Measurements from ENCODE around the gene ST6GALNAC6. TPM values are rescaled to one million over a fixed set of nuclear protein-coding genes. Genes with fewer than 3 reads are reported as not detected.
"Not testable (repeated sequence)": the region's sequence is repeated elsewhere in the genome, so short reads cannot be mapped to it uniquely, and the experiment has no call there.

The ST6GALNAC6 gene
- total and polyA plus RNA-seq, 7 experiments from 2014 or later: 28.3 to 125 (median 86.9) TPM

GRCh38 chr9:127873223-127873691 lies 26.1 kb downstream of the ST6GALNAC6 start:
- intact Hi-C loops (cut with micrococcal nuclease): no loop called here
- ChIA-PET CTCF (interaction anchor here (1.2 kb wide), 1 partner anchor 139 kb away, joined by 7 read pairs; the partner anchor contains the start of gene TOR2A), POLR2A (interaction anchor here (0.5 to 1.3 kb wide), 3 partner anchors 9 to 64 kb away, joined by 3 read pairs; partner anchors contain the start of gene DPM2)
- Mint-ChIP-seq H3K4me1 (peaks cover 0 to 6% (median 0%) of the 10 kb centered on the region in 7 donors), H3K36me3 (peaks cover 0 to 2% (median under 1%) of the 10 kb centered on the region in 5 donors), H3K9me3 (no peaks in the 10 kb centered on the region), H3K4me3 (no peak overlapping the region), H3K27ac (no peak overlapping the region), H3K27me3 (peaks cover 0 to 6% (median 0%) of the 10 kb centered on the region in 5 donors)
- ATAC-seq: no peak
- no peaks in the 10 kb centered on the region for H3K9me3 ChIP-seq (ENCODE audit: control insufficient read depth in 2 of 3, low read length in 3 of 3)
- no peaks in the 10 kb centered on the region for H3K4me1 ChIP-seq (ENCODE audit: control insufficient read depth in 2 of 2, insufficient read depth in 2 of 2, low read length in 2 of 2)
- no peak for DNase-seq
- no peak overlapping the region for H3K27ac ChIP-seq (ENCODE audit: low read depth, low read length)
- H3K4me3 ChIP-seq (ENCODE audit: low read length): no peak overlapping the region
- H3K27me3 ChIP-seq (ENCODE audit: control insufficient read depth in 2 of 2, insufficient read depth in 2 of 2, low read length in 2 of 2): peaks cover 0 to 4% of the 10 kb centered on the region in 2 donors
- H3K36me3 ChIP-seq (ENCODE audit: control insufficient read depth in 2 of 3, insufficient read depth in 3 of 3, low read length in 3 of 3): no peaks in the 10 kb centered on the region

DNA sequence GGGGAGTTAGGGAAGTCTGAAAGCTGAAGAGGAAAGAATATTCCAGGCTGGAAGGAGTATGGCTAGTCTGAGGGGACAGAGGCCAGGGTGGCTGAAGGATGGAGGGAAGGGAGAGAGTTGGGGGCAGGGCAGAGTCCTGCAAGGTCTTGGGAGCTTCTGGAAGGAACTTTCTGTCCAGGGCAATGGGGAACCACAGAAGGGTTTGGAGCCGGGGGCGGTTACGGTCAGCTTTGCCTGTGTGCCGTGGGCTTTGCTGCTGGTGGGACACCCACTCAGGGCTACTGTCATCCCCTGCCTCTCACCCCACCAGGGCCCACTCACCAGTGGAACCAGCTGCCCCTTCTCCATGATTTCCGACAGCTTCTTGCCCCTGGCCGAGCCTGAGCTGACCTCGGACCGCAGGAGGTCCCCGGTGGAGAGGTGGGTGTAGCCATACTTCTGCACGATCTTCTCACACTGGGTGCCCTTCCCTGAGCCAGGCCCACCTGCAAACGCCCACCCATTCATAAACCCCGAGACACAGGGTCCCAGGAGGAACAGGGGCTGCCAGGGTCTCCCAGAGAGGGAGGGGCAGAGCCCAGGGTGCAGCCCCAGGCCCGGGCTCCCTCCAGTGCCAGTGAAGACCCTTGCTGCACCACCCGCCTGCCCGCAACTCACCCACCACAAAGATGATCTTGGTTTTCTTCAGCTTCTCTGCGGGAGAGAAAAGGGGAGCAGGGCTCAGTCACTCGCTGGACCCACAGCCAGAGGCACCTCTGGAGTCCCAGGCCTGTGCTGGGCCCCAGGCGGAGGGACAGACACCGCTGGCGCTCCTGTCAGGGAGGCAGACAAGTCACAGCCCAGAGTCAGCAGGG lies 26.8 kb downstream of the ST6GALNAC6 start:
- intact Hi-C loops (cut with micrococcal nuclease): no loop called here
- Histone ChIP-seq H3K4me1 (ENCODE audit: control insufficient read depth in 2 of 2, insufficient read depth in 2 of 2, low read length in 2 of 2) (no peaks in the 10 kb centered on the region), H3K27ac (ENCODE audit: low read depth, low read length) (no peak overlapping the region), H3K36me3 (ENCODE audit: control insufficient read depth in 2 of 3, insufficient read depth in 3 of 3, low read length in 3 of 3) (peaks cover 0 to 6% (median 0%) of the 10 kb centered on the region in 3 experiments), H3K4me3 (ENCODE audit: low read length) (no peak overlapping the region), H3K9me3 (ENCODE audit: control insufficient read depth in 2 of 3, low read length in 3 of 3) (no peaks in the 10 kb centered on the region), H3K27me3 (ENCODE audit: control insufficient read depth in 2 of 2, insufficient read depth in 2 of 2, low read length in 2 of 2) (peaks cover 0 to under 1% of the 10 kb centered on the region in 2 donors)
- no peak for DNase-seq
- ChIA-PET POLR2A (interaction anchor here (0.8 to 1.3 kb wide), 2 partner anchors 10 to 38 kb away, joined by 3 read pairs; no protein-coding TSS in a partner anchor), CTCF (interaction anchor here (1.2 kb wide), 1 partner anchor 138 kb away, joined by 7 read pairs; the partner anchor contains the start of gene TOR2A)
- Mint-ChIP-seq H3K9me3 (no peaks in the 10 kb centered on the region), H3K4me3 (no peak overlapping the region), H3K36me3 (no peaks in the 10 kb centered on the region), H3K27me3 (peaks cover 0 to 3% (median 0%) of the 10 kb centered on the region in 5 donors), H3K4me1 (peaks cover 0 to 3% (median 0%) of the 10 kb centered on the region in 7 donors), H3K27ac (no peak overlapping the region)
- no peak for ATAC-seq

DNA sequence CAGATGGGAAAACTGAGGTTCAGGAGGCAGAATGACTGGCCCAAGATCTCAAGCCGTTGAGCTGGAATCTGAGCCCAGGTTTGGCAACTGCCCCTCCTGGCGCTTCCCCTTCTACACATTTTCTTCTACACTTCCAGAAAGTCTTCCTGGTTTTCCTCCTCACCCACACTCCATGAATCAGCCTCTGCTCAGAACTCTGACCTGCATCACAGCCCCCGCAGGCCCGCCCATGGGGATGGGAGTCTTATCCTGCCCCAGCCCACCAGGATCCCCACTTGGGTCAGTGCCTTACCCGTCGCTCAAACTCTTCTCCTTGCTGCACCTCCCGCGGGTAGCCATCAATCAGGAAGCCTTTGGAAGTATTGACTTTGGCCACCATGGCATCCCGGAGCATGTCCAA lies 27.9 kb downstream of the ST6GALNAC6 start:
- POLR2A ChIA-PET: no interaction called here
- Mint-ChIP-seq H3K4me1 (no peaks in the 10 kb centered on the region), H3K27me3 (no peaks in the 10 kb centered on the region), H3K27ac (peak overlapping the region in 2 of 9 donors; percentile 46 to 57), H3K9me3 (no peaks in the 10 kb centered on the region), H3K4me3 (no peak overlapping the region), H3K36me3 (no peaks in the 10 kb centered on the region)
- Histone ChIP-seq H3K9me3 (ENCODE audit: control insufficient read depth in 2 of 3, low read length in 3 of 3) (no peaks in the 10 kb centered on the region), H3K4me3 (ENCODE audit: low read length) (no peak overlapping the region), H3K27me3 (ENCODE audit: control insufficient read depth in 2 of 2, insufficient read depth in 2 of 2, low read length in 2 of 2) (no peaks in the 10 kb centered on the region), H3K27ac (ENCODE audit: low read depth, low read length) (no peak overlapping the region), H3K36me3 (ENCODE audit: control insufficient read depth in 2 of 3, insufficient read depth in 3 of 3, low read length in 3 of 3) (peaks cover 0 to 7% (median 0%) of the 10 kb centered on the region in 3 experiments), H3K4me1 (ENCODE audit: control insufficient read depth in 2 of 2, insufficient read depth in 2 of 2, low read length in 2 of 2) (no peaks in the 10 kb centered on the region)
- ATAC-seq (no peak), DNase-seq (no peak)
- intact Hi-C loops (cut with micrococcal nuclease): loop anchor here in 1 of 2 donors (2.0 kb wide), 1 partner anchor 85 kb away; the partner anchor contains the start of gene CDK9
- CTCF ChIA-PET: interaction anchor here (3.3 kb wide), 1 partner anchor 137 kb away, joined by 32 read pairs; the partner anchor contains the start of gene TOR2A

GRCh38 chr9:127870887-127871286 lies 28.5 kb downstream of the ST6GALNAC6 start:
- Mint-ChIP-seq H3K4me3 (no peak overlapping the region), H3K27ac (peak overlapping the region in 1 of 9 donors; percentile 46), H3K27me3 (no peaks in the 10 kb centered on the region), H3K4me1 (peaks cover 1 to 6% (median 3%) of the 10 kb centered on the region in 7 donors), H3K36me3 (peaks cover 0 to under 1% (median 0%) of the 10 kb centered on the region in 5 donors), H3K9me3 (no peaks in the 10 kb centered on the region)
- DNase-seq: no peak
- no peak overlapping the region for H3K4me3 ChIP-seq (ENCODE audit: low read length)
- peaks cover under 1 to 2% of the 10 kb centered on the region in 2 donors for H3K4me1 ChIP-seq (ENCODE audit: control insufficient read depth in 2 of 2, insufficient read depth in 2 of 2, low read length in 2 of 2)
- H3K36me3 ChIP-seq (ENCODE audit: control insufficient read depth in 2 of 3, insufficient read depth in 3 of 3, low read length in 3 of 3): peaks cover 0 to 7% (median 0%) of the 10 kb centered on the region in 3 experiments
- ChIA-PET POLR2A (interaction anchor here (1.7 to 2.3 kb wide), 3 partner anchors 16 to 85 kb away, joined by 4 to 9 read pairs (median 7); partner anchors contain the start of genes CDK9 and ENG), CTCF (interaction anchor here (0.8 to 3.3 kb wide), 6 partner anchors 50 to 354 kb away, joined by 3 to 32 read pairs (median 16); partner anchors contain the start of gene TOR2A)
- no peaks in the 10 kb centered on the region for H3K27me3 ChIP-seq (ENCODE audit: control insufficient read depth in 2 of 2, insufficient read depth in 2 of 2, low read length in 2 of 2)
- no peaks in the 10 kb centered on the region for H3K9me3 ChIP-seq (ENCODE audit: control insufficient read depth in 2 of 3, low read length in 3 of 3)
- no peak for ATAC-seq
- intact Hi-C loops (cut with micrococcal nuclease): loop anchor here (1.0 to 2.0 kb wide), 6 partner anchors 46 to 281 kb away; partner anchors contain the start of genes CDK9 (in 2 of the 2), TOR2A (in 2 of the 2) and ST6GALNAC4 (in 1 of the 2)
- no peak overlapping the region for H3K27ac ChIP-seq (ENCODE audit: low read depth, low read length)

GRCh38 chr9:127870153-127870491 lies 29.3 kb downstream of the ST6GALNAC6 start:
- not testable (repeated sequence) for H3K27me3 ChIP-seq (ENCODE audit: control insufficient read depth in 2 of 2, insufficient read depth in 2 of 2, low read length in 2 of 2); H3K36me3 ChIP-seq (ENCODE audit: control insufficient read depth in 2 of 3, insufficient read depth in 3 of 3, low read length in 3 of 3); H3K4me3 ChIP-seq (ENCODE audit: low read length); H3K27ac Mint-ChIP-seq; H3K27me3 Mint-ChIP-seq; H3K4me1 ChIP-seq (ENCODE audit: control insufficient read depth in 2 of 2, insufficient read depth in 2 of 2, low read length in 2 of 2); H3K36me3 Mint-ChIP-seq; H3K4me3 Mint-ChIP-seq; H3K9me3 ChIP-seq (ENCODE audit: control insufficient read depth in 2 of 3, low read length in 3 of 3); ATAC-seq; DNase-seq; H3K9me3 Mint-ChIP-seq; H3K27ac ChIP-seq (ENCODE audit: low read depth, low read length)
- POLR2A ChIA-PET: interaction anchor here (0.7 to 2.3 kb wide), 9 partner anchors 15 to 136 kb away, joined by 3 to 9 read pairs (median 4); partner anchors contain the start of genes CDK9, ENG and TOR2A
- intact Hi-C loops (cut with micrococcal nuclease): loop anchor here (1.0 to 2.0 kb wide), 6 partner anchors 47 to 280 kb away; partner anchors contain the start of genes CDK9 (in 2 of the 2), TOR2A (in 2 of the 2) and ST6GALNAC4 (in 1 of the 2)
- CTCF ChIA-PET: interaction anchor here (0.6 to 3.3 kb wide), 32 partner anchors 9 to 1776 kb away, joined by 3 to 32 read pairs (median 4); partner anchors contain the start of genes CDK9 and TOR2A
- peaks cover 9 to 14% (median 10%) of the 10 kb centered on the region in 7 donors for H3K4me1 Mint-ChIP-seq

Data from naive thymus-derived CD4-positive, alpha-beta T cell (primary cell).